Mesenchymal stem cell (in vitro differentiated cells and primary cell): ENCODE measurements around the gene GYPC.

Experiments used
- DNase-seq: peaks from one replicate; pipeline ENCODE4 v3.0.0-alpha.2; 2013
- H2AFZ ChIP-seq: one replicate; pipeline ENCODE4 v1.6.1; 2013; ENCODE audit warnings: low read depth, mild to moderate bottlenecking, control low read depth, inconsistent platforms, low read length, moderate library complexity
- H2AK5ac ChIP-seq: 2 replicates; pipeline ENCODE4 v1.6.1; 2013; ENCODE audit warnings: low read length, moderate library complexity, mild to moderate bottlenecking, inconsistent platforms; ENCODE audit not compliant: severe bottlenecking
- H2BK120ac ChIP-seq: one replicate; pipeline ENCODE4 v1.6.1; 2013; ENCODE audit warnings: low read depth, mild to moderate bottlenecking, inconsistent platforms, low read length, moderate library complexity
- H2BK12ac ChIP-seq, 2 experiments: one replicate each; pipeline ENCODE4 v1.6.1; 2013; ENCODE audit warnings: inconsistent platforms in 2 of 2, low read length in 2 of 2, mild to moderate bottlenecking in 2 of 2, moderate library complexity in 2 of 2, control low read depth in 1 of 2
- H2BK15ac ChIP-seq: one replicate; pipeline ENCODE4 v1.6.1; 2013; ENCODE audit warnings: mild to moderate bottlenecking, low read depth, inconsistent platforms; ENCODE audit not compliant: poor library complexity, severe bottlenecking
- H2BK5ac ChIP-seq: 2 replicates; pipeline ENCODE4 v1.6.1; 2013; ENCODE audit warnings: low read depth, mild to moderate bottlenecking, low read length, control low read depth, inconsistent platforms; ENCODE audit not compliant: poor library complexity, severe bottlenecking
- H3K14ac ChIP-seq, 2 experiments: one replicate each; pipeline ENCODE4 v1.6.1; 2013; ENCODE audit warnings: inconsistent platforms in 2 of 2, low read length in 2 of 2, control low read depth in 1 of 2, mild to moderate bottlenecking in 1 of 2, moderate library complexity in 1 of 2
- H3K18ac ChIP-seq, 2 experiments: one replicate each; pipeline ENCODE4 v1.6.1; 2013; ENCODE audit warnings: inconsistent platforms in 2 of 2, low read length in 2 of 2, control low read depth in 1 of 2, low read depth in 1 of 2, mild to moderate bottlenecking in 1 of 2
- H3K23ac ChIP-seq, 2 experiments: one replicate each; pipeline ENCODE4 v1.6.1; 2013; ENCODE audit warnings: inconsistent platforms in 2 of 2, low read length in 2 of 2, mild to moderate bottlenecking in 2 of 2, moderate library complexity in 2 of 2, control low read depth in 1 of 2
- H3K27ac ChIP-seq: 2 replicates; pipeline ENCODE4 v1.5.1; 2013; ENCODE audit warnings: mild to moderate bottlenecking, moderate library complexity, low read length, control low read depth, inconsistent platforms; ENCODE audit not compliant: poor library complexity, severe bottlenecking
- H3K27me3 ChIP-seq, 2 experiments: 2 replicates each; pipeline versions ENCODE4 v1.6.1 to v1.7.0; 2013; ENCODE audit warnings: low read length in 2 of 2, mild to moderate bottlenecking in 2 of 2, moderate library complexity in 2 of 2, control low read depth in 1 of 2, inconsistent platforms in 1 of 2; ENCODE audit not compliant: control insufficient read depth in 1 of 2, insufficient read depth in 1 of 2
- H3K36me3 ChIP-seq, 2 experiments: 2 replicates each; pipeline versions ENCODE4 v1.6.1 to v1.7.0; 2013; ENCODE audit warnings: low read length in 2 of 2, control low read depth in 1 of 2, inconsistent platforms in 1 of 2, low read depth in 1 of 2, mild to moderate bottlenecking in 1 of 2; ENCODE audit not compliant: insufficient read depth in 2 of 2, control insufficient read depth in 1 of 2
- H3K4ac ChIP-seq, 2 experiments: one replicate each; pipeline ENCODE4 v1.6.1; 2013; ENCODE audit warnings: inconsistent platforms in 2 of 2, low read length in 2 of 2, mild to moderate bottlenecking in 2 of 2, moderate library complexity in 2 of 2, control low read depth in 1 of 2, low read depth in 1 of 2
- H3K4me1 ChIP-seq: 2 replicates; pipeline ENCODE4 v1.6.1; 2013; ENCODE audit warnings: low read depth, low read length, control low read depth; ENCODE audit not compliant: control insufficient read depth, insufficient read depth
- H3K4me2 ChIP-seq: 2 replicates; pipeline ENCODE4 v1.6.1; 2013; ENCODE audit warnings: low read length, mild to moderate bottlenecking, inconsistent platforms; ENCODE audit not compliant: poor library complexity, severe bottlenecking
- H3K4me3 ChIP-seq, 2 experiments: 2 replicates each; pipeline versions ENCODE4 v1.5.1 to v1.7.0; 2013; ENCODE audit warnings: low read length in 2 of 2, mild to moderate bottlenecking in 2 of 2, control low read depth in 1 of 2, low read depth in 1 of 2; ENCODE audit not compliant: insufficient read depth in 1 of 2
- H3K79me1 ChIP-seq: replicated peaks from 2 replicates; pipeline ENCODE4 v1.6.1; 2013; ENCODE audit warnings: mild to moderate bottlenecking, control low read depth, low read length, inconsistent platforms; ENCODE audit not compliant: poor library complexity, severe bottlenecking
- H3K9ac ChIP-seq: 2 replicates; pipeline ENCODE4 v1.7.0; 2013; ENCODE audit warnings: mild to moderate bottlenecking, low read length, moderate library complexity
- H3K9me3 ChIP-seq: 2 replicates; pipeline ENCODE4 v1.7.0; 2013; ENCODE audit warnings: mild to moderate bottlenecking, low read length; ENCODE audit not compliant: control insufficient read depth
- H4K8ac ChIP-seq: one replicate; pipeline ENCODE4 v1.6.1; 2013; ENCODE audit warnings: inconsistent platforms, mild to moderate bottlenecking, low read length, moderate library complexity
- H4K91ac ChIP-seq: one replicate; pipeline ENCODE4 v1.6.1; 2013; ENCODE audit warnings: mild to moderate bottlenecking, low read length, inconsistent platforms
- WGBS: methylation state at CpG from one replicate; pipeline ENCODE4 v1.1.7; 2013; ENCODE audit warnings: mixed read lengths; 5-methylcytosine and 5-hydroxymethylcytosine counted together

The GYPC gene

DNA sequence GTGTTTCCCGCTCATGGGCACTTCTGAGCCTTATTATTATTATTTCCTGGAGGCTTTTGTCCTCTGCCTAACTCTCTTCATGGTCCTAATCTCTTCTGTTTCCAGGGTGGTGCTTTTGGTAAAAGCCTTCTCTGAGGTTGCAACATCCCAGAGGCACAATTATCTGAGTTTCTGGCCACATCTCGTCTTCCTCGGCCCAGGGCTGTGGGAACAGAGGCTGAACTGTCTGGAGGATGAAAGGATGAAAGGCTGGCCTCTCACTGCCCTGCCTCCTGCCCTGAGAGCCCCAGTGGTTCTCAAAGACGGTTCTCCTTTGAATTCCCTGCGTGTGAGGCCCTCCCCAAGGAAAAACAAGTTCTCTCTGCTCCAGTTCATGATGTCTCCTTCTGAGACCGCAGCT is 13.8 kb downstream of the GYPC start:
- Histone ChIP-seq H3K27me3 (no peaks in the 10 kb centered on the region), H2BK12ac (no peak overlapping the region), H4K8ac (no peak overlapping the region), H3K4me3 (no peak overlapping the region), H3K23ac (no peak overlapping the region), H2BK15ac (peak overlapping the region; percentile 12), H2BK120ac (no peak overlapping the region), H3K27ac (no peak overlapping the region), H3K18ac (peak overlapping the region in 1 of 2 experiments; percentile 51), H3K36me3 (peaks cover 26 to 47% of the 10 kb centered on the region in 2 experiments), H3K14ac (peak overlapping the region in 1 of 2 experiments; percentile 15), H3K4me2 (no peak overlapping the region), H2AK5ac (no peak overlapping the region), H3K4ac (no peak overlapping the region), H3K79me1 (peaks cover 59% of the 10 kb centered on the region), H3K9me3 (no peaks in the 10 kb centered on the region), H2AFZ (no peak overlapping the region), H4K91ac (peak overlapping the region; percentile 5), H3K4me1 (peaks cover 21% of the 10 kb centered on the region), H2BK5ac (no peak overlapping the region), H3K9ac (peak overlapping the region; percentile 13)
- 92% methylated on average over 6 of the region's 6 CpGs for WGBS
- no peak for DNase-seq

DNA sequence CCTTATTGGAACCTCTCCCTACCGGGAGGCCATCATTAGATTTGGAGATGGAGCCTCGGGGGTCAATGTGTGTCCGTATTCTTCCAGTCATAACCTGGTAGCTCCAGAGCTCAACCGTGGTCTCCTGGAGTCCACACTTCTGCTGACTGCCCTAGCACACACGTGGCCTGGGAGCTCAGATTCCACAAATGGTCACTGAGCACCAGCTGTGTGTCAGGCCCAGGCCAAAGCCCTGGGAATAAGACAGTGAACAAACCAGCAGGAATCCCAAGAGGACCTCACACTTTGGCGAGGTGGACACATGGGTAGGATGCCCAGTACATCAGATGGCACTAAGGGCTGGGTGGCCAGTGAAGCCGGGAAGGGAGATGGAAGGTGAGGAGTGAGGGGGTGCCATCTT is 15.5 kb downstream of the GYPC start:
- Histone ChIP-seq H3K79me1 (peaks cover 61% of the 10 kb centered on the region), H2AFZ (no peak overlapping the region), H3K4me1 (peaks cover 12% of the 10 kb centered on the region), H3K9ac (no peak overlapping the region), H3K4ac (no peak overlapping the region), H4K91ac (no peak overlapping the region), H4K8ac (no peak overlapping the region), H2AK5ac (no peak overlapping the region), H3K27me3 (no peaks in the 10 kb centered on the region), H2BK5ac (no peak overlapping the region), H3K4me2 (no peak overlapping the region), H3K9me3 (peaks cover 15% of the 10 kb centered on the region), H3K23ac (no peak overlapping the region), H3K18ac (no peak overlapping the region), H2BK15ac (no peak overlapping the region), H2BK12ac (no peak overlapping the region), H2BK120ac (no peak overlapping the region), H3K14ac (no peak overlapping the region), H3K36me3 (peaks cover 33 to 45% of the 10 kb centered on the region in 2 experiments), H3K27ac (no peak overlapping the region), H3K4me3 (no peak overlapping the region)
- over 99% methylated on average over 7 of the region's 7 CpGs for WGBS
- DNase-seq = no peak

DNA sequence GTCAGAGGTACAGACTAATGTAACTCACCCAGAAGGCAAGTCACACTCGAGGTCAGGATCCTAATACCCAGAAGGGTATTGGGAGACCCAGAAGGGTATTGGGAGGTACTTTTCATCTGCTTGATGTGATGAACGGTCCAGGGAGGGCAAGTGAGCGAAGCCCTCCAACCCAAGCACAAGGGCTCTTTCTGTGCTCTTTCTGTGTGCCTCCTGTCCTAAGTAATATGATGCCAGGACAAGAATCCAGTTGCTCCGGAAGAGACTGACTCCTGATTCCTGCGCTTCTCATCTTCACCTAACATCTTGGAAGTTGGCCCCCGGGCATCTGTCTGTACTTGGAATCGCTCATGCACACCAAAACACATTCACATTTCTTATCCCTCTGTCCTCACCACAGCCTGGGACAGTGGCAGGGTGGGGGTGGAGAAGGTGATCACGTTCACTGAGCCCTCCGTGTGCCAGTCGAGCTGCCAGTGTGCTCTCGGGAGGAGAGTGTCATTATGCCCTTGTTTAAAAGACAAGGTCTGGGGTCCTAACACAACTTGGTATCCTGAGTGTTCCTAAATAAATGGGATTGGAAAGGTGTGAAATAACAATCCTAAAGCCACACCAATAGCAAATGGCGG is 17.1 kb downstream of the GYPC start:
- Histone ChIP-seq H3K9me3 (peaks cover 15% of the 10 kb centered on the region), H3K4me3 (no peak overlapping the region), H2BK15ac (no peak overlapping the region), H3K4me1 (peaks cover 9% of the 10 kb centered on the region), H3K27ac (no peak overlapping the region), H3K18ac (no peak overlapping the region), H2BK120ac (no peak overlapping the region), H3K4me2 (no peak overlapping the region), H3K14ac (no peak overlapping the region), H3K27me3 (no peaks in the 10 kb centered on the region), H3K36me3 (peaks cover 33 to 46% of the 10 kb centered on the region in 2 experiments), H3K23ac (no peak overlapping the region), H4K91ac (no peak overlapping the region), H2AK5ac (no peak overlapping the region), H2BK5ac (no peak overlapping the region), H4K8ac (no peak overlapping the region), H2BK12ac (no peak overlapping the region), H3K79me1 (peaks cover 65% of the 10 kb centered on the region), H3K9ac (no peak overlapping the region), H3K4ac (no peak overlapping the region), H2AFZ (no peak overlapping the region)
- DNase-seq = no peak
- WGBS = 99% methylated on average over 10 of the region's 12 CpGs

DNA sequence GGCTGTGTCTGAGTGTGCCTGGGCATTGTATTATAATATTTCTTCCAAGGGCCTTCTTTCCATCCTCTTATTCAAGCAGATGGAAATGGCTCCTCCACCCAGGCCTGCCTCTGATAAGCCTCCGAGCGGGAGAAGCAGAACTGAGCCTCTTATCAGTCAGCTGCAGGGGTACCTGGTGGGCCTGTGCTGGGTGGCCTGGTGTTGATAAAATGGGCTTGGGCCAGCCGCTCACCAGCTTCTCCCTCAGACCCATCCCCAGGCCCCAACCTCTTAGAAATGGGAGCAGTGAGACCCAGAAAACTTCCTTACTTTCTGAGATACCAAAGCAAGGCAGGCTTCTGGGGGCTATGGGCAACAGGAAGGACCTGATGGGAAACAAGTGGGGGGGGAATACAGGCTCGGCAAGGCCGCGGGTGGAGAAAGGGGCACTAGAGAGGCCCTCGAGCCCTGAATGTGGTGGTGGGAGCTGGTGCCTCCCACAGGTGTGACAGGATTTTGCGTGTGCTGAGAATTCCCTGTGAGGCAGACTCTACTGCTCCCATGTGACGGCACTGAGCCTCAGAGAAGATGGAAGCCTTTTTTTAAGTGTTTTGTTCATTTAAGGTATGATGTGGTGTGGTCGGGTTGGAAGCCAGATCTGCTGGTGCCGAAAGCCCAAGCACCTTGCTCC is 18.3 kb downstream of the GYPC start:
- Histone ChIP-seq H3K4ac (no peak overlapping the region), H4K8ac (no peak overlapping the region), H3K4me1 (peaks cover 7% of the 10 kb centered on the region), H2BK15ac (no peak overlapping the region), H3K9ac (no peak overlapping the region), H3K27me3 (no peaks in the 10 kb centered on the region), H3K9me3 (peaks cover 15% of the 10 kb centered on the region), H2BK120ac (no peak overlapping the region), H2AFZ (no peak overlapping the region), H3K18ac (no peak overlapping the region), H3K14ac (no peak overlapping the region), H3K79me1 (peaks cover 67% of the 10 kb centered on the region), H3K27ac (no peak overlapping the region), H2BK12ac (no peak overlapping the region), H2AK5ac (no peak overlapping the region), H3K23ac (peak overlapping the region in 1 of 2 experiments; percentile 6), H4K91ac (no peak overlapping the region), H3K4me3 (no peak overlapping the region), H3K4me2 (no peak overlapping the region), H2BK5ac (no peak overlapping the region), H3K36me3 (peaks cover 37 to 52% of the 10 kb centered on the region in 2 experiments)
- WGBS = 90% methylated on average over 9 of the region's 11 CpGs
- no peak for DNase-seq
